Right kidney (tissue), 1 donor: ENCODE results near the gene DQX1.

ENCODE experiments used
- DNase-seq: peaks from one replicate; pipeline ENCODE4 v3.0.0-alpha.2; 2016

DQX1 gene

DNA sequence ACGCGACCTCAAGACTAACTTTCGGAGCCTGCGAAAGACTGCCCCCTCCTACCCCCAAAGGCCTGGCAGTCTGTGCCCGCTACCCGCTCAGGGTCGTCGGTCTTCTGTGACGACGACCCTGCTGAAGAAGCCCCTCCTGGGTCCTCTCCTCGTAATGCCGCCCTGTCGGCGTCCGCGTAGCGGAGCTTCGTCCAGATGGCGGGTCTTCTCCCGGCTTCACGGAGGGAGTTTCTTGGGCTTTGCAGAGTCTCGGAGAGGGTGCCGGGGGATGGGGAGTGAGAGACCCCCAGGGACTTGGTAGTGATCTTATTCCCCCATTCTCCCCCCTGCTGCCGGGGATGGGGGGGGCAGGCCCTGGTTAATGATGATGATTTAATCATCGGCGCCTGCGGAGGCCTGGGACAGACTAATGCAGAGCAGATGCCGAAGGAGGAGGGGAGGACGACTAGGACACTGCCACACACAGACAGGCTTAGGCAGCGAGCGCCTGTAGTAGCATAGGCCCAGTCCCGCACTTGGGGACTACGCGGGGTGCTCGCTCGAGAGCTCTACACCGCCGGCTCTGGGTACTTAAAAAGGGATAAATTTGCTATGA lies 18.0 kb downstream of the DQX1 start:
- DNase-seq: peak; percentile 87

DNA sequence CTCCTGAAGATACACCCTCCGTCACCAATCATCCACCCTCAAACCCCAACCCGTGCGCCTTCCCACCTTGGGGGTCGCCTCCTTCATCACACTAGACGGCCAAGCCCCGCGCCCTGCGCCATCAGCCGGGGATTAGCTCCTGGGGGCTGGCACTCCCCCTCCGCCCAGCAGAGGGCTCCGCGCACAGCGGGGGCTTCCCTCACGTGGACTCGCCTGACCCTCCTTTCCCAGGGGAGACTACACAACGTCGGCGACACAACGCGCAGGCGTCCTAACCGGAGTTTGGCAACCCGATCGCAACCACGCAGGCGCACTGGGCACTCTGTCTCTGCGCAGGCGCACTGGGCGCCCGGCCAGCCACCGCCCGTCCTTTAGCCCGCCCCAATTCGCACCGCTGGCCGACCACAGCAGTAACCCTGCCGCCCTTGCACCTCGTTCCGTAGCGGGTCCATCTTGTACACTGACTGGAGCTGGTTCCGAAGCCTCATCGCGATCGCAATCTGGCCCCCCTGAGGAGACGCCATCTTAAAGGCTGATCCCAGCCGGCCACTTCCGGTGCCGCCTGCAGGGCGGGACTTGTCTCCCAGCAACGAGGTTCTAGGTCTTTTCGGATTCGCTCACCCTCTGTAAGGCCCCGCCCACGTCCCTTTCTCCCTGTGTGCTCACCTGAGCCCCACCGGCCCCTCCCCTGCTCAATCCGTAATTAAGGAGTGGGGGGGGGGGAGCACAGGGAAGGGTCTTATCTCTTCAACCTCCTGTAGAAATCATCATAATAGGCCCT lies 18.7 kb downstream of the DQX1 start, which contains the start of gene PCGF1:
PCGF1 (minus strand) TSS at position 551 of the 781 bp plus-strand sequence; CDS start at position 524, 27 bp downstream.
- DNase-seq: peak; percentile 100

DNA sequence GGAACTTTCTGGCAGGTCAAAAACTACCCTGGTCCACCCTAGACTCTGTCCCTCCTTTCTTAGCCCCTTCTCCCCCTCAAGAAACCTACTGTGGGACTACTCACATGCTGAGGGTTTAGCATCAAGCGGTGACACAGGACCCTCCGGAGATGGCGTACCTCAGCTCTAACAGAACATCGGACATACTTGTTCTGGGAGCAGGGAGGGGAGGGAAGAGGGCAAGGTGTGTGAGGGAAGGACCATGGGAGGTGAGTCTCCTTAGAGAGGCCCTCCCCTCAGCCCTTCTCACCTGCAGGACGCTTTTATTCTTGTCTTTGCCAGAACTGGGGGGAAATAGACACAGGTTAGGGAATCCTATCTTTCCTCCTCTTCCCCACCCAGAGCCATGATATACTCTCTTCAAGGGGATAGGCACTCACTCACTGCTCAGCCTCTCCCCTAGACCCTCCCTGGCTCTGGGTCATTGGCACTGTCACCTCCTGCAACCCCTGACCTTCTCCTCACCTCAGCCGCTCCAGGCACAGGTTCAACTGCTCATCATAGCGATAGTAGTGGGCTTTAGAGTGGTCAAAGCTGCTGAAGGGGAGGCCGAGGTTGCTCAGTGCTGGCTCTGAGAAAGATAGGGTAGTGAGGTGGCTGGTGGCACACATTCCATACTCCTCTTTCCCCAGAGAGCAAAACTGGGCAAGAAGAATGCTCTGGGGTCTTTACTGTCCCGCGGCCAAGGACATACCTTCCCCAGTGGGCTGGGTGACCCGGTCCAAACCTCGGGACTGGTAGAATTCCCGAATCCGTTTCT lies 20.4 kb downstream of the DQX1 start:
- DNase-seq: no peak

DNA sequence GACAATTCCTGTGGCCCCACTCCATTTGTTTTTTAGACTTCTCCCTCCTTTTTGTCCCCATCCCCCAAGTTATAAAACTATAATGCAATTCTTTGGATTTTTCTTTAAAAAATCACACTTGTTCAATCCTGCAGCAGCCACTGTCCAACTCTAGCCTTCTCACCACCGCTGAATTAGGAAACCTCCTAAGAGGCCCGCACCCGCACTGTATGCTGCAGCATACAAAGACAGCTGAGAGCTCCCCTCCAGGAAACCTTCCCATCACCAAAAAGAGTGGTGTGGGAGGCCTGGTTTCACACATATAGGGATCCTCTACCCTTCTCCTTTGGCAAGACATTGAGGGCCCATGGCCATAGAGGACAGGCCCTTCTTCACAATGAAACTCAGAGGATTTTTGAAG lies 21.4 kb downstream of the DQX1 start:
- DNase-seq: no peak

DNA sequence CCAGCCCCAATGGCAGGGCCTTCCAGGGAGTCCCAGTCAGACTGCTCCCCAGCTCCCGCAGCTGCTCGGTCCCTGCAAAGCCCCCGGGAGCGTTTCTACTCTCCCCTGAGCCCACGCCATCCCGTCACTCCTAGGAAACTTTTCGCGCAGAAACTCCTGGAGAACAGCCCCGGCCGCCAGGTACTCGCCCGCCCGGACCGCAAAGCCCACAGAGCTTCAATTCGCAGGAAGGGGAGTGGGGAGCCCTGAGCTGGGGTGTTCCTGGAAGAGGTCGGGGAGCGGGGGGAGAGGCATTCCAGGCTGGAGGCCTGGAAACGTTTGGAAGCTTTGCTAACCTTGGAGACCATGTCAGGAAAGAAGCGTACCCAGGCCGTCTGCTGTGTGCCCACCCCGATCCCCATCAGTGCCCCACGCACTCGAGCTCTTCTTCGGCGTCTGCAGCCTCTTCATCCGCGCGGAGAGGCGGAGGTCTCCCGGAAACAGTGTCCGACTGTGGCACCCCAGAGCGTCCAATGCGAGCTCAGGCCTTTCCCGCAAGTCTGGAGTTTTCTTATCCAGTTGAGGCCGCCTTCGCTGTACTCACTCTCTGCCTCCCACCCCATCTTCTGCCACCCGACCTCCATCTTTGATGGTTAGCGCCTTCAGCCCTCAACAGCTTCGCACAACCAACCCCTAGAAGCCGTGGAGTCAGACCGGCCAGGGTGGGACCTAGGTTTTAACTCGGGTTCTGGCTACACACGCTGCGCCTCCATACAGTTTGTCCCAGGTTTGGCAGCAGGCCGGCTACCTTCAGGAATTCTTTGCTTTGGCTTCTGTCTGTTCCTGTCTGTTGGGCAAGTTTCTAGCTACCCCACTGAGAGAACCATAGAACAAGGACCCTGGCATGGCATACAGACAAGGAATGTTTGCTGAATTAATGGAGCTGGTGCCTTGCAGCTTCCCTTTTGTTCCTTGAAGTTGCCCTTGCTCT lies 22.2 kb downstream of the DQX1 start:
- peak; percentile 42 for DNase-seq

DNA sequence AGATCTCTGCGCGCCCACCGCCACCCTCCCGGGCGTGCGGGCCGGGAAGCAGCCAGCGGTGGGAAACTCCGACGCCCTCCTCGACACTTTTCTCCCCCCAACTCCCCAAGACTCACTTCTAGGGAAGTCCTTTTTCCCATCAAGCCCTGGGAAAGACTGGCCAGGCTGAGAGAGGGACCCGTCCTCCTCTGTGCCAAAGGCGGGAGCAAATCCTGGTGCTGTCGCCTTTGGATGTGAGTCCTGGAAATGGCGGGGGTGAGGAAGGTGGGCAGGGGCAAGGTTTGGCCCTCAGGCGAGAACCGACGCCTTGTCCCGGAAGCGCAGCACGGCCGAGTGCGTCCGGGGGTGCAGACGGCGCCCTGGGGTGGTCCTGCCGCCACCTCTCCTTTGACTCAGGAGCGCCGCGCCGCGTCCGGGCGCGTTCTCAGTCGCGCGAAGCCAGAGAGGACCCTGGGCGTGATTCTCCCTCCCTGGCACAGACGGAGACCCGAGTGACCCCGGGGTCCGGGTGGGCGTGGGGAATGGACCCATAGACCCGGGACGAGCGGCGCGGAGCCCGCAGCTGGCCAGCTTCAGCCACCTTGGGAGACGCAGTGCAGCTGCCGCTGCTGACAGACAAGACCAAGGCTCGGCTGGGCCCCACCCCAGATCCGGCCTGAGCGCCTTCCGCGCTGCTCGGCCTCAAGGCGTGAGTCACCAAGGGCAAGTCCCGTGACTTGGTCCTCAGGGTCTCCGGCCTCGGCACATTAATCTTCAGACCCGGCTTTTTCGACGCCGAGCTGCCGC lies 23.1 kb downstream of the DQX1 start:
- peak; percentile 83 for DNase-seq

DNA sequence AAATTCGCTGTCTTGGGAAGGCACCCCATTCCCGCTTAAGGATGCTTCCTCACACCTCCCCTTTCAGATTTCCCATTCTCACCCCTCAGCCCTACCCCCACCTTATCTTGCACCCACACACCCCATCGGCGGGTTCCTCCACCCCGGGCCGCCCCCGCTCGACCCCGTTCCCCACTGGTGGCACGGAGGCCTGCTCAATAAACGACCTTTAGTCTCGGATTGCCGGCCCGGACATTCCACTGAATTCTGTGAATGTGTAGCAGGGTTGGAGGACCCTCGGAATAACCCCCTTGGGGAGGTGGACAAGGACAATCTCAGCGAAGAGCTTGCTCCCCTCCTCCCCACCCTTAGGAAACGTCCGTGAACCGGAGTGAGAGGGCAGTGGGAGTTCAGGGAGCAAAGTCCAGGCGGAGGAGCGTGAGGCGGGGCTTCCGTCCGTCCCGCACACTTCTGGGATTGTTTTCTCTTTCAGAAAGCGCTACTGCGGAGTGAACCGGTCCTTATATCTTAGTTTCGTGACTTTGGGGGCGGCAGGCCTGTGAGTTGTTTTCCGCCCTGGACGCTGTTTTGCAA lies 23.8 kb downstream of the DQX1 start:
- DNase-seq: peak; percentile 73

DNA sequence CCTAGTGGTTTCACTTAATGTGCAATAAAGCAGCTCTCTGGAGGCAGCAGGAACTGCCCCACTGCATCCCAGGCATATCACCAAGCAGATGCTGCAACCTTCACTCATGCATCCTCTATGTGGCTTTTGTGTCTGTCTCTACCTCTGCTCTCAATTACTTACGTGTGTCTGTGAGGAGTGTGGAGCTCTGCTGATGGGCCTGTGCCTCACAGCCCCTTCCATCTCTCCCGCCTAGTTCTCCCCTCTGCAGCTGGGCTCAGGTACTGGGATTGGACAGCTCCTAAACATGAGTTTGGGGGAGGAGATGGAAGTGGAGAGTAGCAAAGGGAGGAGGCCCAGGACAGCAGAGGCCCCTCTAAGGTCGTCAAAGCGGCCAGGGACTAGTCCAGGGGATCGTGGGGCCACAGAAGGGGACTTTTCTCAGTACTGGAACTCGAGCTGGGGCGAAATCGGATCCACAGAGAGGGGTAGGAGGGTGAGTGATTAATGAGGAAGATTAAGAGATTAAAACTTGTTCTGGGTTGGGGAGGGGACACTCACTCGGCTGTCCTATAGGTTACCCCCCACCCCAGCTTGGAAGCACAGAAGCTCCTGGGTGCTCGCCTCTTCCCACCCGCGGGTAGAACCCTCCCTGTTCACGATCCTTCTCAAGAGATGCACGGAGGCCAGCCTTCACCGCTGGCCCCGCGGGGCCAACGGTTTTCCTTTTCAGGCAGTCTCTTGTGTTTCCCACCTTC lies 24.5 kb downstream of the DQX1 start:
- peak; percentile 55 for DNase-seq

DNA sequence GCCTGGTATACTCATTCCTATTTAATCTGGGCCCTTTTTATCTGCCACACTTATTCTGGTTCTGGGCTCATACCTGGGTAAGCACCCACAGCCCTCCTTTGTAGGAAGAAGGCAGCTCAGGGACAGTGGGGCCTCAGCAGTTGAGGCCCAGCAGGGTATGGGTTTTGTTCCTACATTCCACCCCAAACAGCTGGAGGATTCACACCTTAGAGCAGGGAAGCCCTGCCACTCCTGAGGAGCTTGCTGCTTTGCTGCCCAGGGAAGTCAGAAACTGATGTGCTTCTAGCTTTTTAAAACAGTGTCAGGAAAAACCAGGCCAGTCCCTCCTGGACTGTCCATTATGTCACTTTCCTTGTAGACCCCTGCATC lies 25.5 kb downstream of the DQX1 start:
- DNase-seq: no peak

DNA sequence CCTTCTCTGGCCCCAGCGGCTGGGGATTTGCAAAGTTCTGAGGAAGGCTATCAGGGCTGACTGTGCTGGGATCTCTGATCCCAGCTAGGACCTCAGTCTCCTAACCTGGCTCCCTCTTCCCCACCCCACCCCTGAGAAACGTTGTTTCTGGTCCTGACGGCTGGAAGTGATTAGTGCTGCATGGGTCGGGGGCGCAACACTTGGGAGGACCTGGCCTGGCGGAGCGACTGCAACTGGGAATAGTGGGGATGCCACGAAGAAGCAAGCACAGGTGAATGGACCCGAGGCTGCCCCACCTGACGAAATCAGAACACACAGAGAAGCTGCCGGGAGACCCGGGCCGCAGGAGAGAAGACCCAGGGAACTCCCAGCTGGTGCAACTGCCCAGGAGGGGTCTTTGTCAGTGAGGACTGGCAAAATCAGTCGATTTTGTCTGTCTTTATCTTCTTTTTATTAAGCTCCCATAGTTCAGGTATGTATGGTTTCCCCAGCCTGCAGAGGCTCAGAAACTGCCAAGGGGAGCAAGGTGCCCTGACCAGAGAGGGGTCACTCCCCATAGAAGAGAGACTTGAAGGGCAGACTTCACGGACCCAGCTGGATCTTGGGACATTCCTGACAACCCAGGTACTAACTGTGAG lies 26.0 kb downstream of the DQX1 start:
- no peak for DNase-seq

DNA sequence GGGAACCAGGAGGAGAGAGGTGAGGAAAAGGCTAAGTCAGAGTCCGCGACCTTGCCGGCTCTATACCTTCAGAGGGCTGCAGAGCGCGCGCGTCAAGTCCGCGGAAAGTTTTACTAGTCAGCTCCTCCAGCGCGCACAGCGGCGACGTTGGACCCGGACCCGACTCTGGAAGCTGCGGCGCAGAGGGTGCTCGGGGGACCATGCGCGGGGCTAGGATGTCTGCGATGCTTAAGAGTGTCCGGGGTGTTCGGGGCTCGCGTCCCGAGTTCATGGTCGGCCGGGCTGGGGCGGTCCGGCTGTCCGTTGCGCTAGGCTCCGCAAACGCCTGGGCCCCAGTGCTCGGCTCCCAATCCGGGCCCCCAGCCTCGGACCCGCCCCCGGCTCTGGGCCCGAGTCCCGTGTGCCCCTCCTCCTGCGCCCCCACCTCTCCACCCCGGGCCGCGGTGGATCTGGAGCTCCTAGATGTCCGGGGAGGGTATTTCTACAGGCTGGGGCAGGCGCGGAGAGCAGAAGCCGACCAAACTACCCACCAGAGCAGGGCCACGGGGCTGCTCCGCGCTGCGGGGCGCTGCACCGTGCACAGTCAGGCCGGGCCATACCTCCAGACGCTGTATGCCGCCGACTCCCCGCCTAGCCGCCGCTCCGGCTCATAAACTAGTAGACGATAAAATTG lies 26.6 kb downstream of the DQX1 start, which contains the start of gene LBX2:
LBX2 (minus strand) TSS at position 337 of the 673 bp plus-strand sequence; CDS start at position 271, 66 bp downstream.
- DNase-seq: peak; percentile 80

DNA sequence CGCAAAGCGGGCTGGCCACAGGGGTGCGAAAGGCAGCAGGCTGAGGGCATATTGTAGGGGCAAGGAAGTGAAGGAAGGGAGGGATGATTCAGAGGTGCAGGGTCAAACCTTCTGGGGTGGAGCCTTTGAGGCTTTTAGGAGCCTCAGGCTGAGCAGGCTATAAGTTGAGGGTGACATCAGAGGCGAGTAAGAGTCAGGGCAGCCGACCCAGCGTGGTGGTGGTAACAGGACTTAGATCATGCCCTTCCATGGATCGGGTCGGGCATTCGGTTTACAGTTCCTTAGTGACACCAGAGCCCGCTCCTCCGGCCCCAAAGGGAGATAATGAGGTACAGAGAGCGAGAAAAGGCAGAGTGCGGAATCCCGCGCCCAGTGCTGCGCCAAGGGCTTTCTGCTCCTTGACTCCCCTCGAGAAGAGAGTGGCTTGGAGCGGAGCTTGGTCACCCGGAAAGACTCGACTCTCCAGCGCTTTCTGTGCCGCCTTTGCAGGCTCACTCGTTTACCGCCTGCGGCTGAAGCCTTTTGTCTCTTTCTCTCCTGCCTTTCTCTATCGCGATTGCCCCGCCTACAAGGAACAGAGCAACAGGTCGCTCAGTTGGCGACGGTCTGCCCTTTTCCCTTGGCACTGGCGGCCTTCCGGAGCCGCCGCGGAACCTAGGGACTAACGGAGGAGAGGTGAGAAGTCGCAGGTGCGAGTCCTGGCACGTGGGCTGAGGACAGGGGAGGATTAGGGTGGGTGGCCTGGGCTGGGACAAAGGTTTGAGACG lies 27.3 kb downstream of the DQX1 start:
- peak; percentile 79 for DNase-seq

DNA sequence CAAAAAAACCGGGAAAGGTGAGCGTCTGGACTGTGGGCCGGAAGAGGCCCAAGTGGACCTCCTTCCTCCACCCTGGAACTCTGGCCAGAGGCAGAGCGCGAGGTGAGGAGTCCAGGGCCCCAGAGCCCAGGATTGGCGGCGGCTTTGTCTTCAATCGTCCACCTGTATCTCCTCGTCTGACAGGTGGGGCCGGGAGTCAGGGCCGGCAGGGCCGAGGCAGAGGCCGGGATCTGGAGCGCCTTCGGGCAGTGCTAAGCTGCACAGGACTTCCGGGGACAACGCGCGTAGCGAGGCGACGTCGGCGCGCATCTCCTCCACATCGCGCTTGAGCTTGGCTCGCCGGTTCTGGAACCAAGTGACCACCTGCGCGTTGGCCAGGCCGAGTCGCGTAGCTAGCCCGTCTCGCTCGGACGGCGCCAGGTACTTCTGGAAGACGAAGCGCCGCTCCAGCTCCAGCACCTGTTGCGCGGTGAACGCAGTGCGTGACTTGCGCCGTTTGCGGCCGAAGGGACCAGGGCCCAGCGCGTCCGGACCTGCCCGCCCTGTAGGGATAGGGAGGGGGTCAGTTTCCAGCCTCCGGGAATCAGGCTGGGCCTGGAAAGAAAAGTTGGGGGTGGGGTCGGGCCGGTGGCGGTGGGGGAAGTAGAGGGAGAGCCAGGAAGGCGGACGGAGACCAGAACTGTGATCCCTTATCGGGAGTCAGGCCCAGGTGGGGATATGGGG lies 28.1 kb downstream of the DQX1 start:
- DNase-seq: peak; percentile 71

DNA sequence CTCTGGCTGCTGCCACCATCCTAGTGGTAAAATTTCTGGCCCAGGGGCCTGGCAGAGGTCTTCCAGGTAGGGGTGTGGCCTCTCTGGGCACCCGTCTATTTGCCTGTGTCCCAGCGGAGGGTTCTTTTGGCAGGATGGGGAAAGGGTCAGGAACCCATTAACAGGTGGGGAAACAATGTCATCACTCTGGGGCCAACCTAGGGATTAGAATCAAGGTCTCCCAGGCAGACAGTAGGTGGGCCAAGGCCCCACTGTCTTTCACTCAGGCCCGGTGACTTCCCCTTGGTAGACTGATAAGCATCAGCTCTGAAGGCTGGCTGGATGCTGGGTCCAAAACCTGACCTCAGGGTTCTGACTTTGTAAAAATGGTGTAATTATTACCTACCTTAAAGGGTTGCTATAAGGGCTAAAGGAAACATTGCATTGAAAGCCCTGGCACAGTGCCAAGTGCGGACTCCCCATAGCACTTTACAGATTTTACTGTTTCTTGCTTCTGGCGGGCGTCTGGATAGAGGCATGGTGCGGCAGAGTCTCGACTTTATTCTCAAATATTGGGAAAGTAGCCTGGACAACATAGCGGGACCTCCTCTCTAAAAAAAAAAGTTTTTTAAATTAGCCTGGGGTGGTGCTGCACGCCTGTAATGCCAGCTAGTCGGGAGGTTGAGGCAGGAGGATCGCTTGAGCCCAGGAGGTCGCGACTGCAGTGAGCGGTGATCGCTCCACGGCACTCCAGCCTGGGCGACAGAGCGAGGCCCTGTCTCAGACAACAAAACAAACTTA lies 28.8 kb downstream of the DQX1 start:
- no peak for DNase-seq

DNA sequence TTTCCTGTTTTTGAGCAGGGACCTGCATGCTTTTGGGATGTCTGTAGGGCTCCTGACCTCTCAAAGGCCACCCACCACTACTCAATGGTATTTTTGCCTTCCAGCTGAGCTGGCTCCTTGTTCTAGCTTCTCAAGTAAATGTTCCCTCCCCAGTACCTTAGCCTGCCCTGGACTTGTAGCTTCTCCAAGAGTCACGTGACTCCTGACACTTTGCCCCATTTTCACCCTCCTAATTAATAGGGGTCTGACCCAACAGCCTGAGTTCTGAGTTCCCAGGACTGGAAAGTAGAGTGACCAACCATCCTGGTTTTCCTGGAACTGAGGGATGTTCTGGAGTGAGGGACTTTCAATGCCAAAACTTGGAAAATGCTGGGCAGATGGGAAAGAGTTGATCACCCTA lies 30.6 kb downstream of the DQX1 start:
- no peak for DNase-seq

DNA sequence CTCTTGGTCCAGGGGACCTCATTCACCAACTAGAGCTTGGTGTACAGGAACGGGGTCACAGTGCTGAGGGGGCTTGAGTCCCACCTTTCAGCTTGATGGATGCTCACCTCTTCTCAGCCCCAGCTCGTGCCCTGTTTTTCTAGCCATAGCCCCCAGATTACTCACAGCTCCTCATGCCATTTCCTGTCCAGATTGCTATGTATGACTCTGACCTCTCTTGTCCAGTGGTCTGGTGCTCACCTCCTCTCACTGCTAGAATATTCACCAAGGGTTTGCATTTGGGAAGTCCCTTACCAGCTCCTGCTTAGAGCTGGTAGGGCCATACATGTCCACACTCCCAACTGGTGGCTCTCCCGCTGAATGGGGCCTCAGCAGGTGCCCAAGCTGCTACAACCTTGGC lies 32.5 kb downstream of the DQX1 start:
- DNase-seq: no peak
